Measurements from ENCODE around the gene CKAP2.
"Not testable (repeated sequence)": the region's sequence is repeated elsewhere in the genome, so short reads cannot be mapped to it uniquely, and the experiment has no call there.

DNA sequence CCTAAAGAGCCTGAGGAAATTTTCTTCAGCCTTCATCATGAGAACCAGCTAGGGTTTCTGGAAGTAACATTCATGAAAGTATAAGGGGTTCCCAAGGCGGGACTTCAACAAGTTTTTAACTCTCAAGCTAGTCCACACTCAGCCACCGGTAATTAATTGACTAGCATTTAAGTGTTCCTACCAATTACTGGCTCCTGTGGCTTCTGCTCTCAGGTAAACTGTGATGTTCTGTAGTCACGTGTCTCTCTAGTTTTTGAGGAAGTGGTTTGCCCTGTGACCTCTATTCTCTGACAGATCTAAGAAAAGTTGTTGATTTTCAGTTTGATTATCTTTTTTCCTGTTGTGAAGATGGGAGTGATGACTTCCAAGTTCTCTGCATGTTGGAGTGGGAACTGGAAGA lies 42.7 kb downstream of the CKAP2 start:
- TF ChIP-seq, protein P1, sequence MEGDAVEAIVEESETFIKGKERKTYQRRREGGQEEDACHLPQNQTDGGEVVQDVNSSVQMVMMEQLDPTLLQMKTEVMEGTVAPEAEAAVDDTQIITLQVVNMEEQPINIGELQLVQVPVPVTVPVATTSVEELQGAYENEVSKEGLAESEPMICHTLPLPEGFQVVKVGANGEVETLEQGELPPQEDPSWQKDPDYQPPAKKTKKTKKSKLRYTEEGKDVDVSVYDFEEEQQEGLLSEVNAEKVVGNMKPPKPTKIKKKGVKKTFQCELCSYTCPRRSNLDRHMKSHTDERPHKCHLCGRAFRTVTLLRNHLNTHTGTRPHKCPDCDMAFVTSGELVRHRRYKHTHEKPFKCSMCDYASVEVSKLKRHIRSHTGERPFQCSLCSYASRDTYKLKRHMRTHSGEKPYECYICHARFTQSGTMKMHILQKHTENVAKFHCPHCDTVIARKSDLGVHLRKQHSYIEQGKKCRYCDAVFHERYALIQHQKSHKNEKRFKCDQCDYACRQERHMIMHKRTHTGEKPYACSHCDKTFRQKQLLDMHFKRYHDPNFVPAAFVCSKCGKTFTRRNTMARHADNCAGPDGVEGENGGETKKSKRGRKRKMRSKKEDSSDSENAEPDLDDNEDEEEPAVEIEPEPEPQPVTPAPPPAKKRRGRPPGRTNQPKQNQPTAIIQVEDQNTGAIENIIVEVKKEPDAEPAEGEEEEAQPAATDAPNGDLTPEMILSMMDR (IDR thresholded peaks at IDR 0.05; ENCODE audit: low read depth, low read length) = not testable (repeated sequence)
- TF ChIP-seq, protein P2, sequence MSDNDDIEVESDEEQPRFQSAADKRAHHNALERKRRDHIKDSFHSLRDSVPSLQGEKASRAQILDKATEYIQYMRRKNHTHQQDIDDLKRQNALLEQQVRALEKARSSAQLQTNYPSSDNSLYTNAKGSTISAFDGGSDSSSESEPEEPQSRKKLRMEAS (IDR thresholded peaks at IDR 0.05; ENCODE audit: low read depth, low read length) = not testable (repeated sequence)
- not testable (repeated sequence) for TF ChIP-seq POLR2A (IDR thresholded peaks at IDR 0.05; ENCODE audit: extremely low read depth, insufficient read length); MYC (IDR thresholded peaks at IDR 0.05; ENCODE audit: low read depth, low read length)

Measured in NB4 (cell line).